ENCODE measurements around the gene CRYGN. TPM values are rescaled to one million over a fixed set of nuclear protein-coding genes. Genes with fewer than 3 reads are reported as not detected.

Gene CRYGN
- total and polyA plus RNA-seq, 4 donors = under 0.01 to 0.02 TPM; not detected in 2

GRCh38 chr7:151393031-151393977 is 46.6 kb downstream of the CRYGN start:
- Histone ChIP-seq H3K36me3 (ENCODE audit: control insufficient read depth in 4 of 4, insufficient read depth in 3 of 4, low read depth in 1 of 4, low read length in 3 of 4) (no peaks in the 10 kb centered on the region), H3K4me3 (ENCODE audit: low read depth in 1 of 3, low read length in 3 of 3) (no peak overlapping the region), H3K4me1 (ENCODE audit: control insufficient read depth in 4 of 4, insufficient read depth in 4 of 4, low read length in 3 of 4) (no peaks in the 10 kb centered on the region), H3K27ac (ENCODE audit: low read depth in 1 of 2, low read length in 2 of 2) (no peak overlapping the region), H3K9me3 (ENCODE audit: control insufficient read depth in 4 of 4, low read length in 3 of 4) (no peaks in the 10 kb centered on the region), H3K9ac (ENCODE audit: low read depth in 1 of 2, low read length in 2 of 2) (no peak overlapping the region), H3K27me3 (ENCODE audit: control insufficient read depth in 4 of 4, insufficient read depth in 4 of 4, low read length in 3 of 4) (peaks cover 0 to 2% (median 0%) of the 10 kb centered on the region in 4 donors)
- TF ChIP-seq SP1 (IDR thresholded peaks at IDR 0.05) = no peak
- TF ChIP-seq TAF1 (conservative IDR thresholded peaks at IDR 0.05) = no peak
- no peak for TF ChIP-seq HNF4A (conservative IDR thresholded peaks at IDR 0.05)
- TF ChIP-seq EGR1 (IDR thresholded peaks at IDR 0.05; ENCODE audit: low read depth in 2 of 2) = no peak
- TF ChIP-seq NR2F2 (IDR thresholded peaks at IDR 0.05) = no peak
- no peak for TF ChIP-seq ZBTB33 (IDR thresholded peaks at IDR 0.05)
- no peak for TF ChIP-seq MAX (IDR thresholded peaks at IDR 0.05)
- no peak for TF ChIP-seq YY1 (IDR thresholded peaks at IDR 0.05)
- TF ChIP-seq RAD21 (IDR thresholded peaks at IDR 0.05) = no peak
- no peak for TF ChIP-seq FOXA2 (IDR thresholded peaks at IDR 0.05)
- TF ChIP-seq ATF3 (IDR thresholded peaks at IDR 0.05) = no peak
- no peak for TF ChIP-seq CTCF (IDR thresholded peaks at IDR 0.05; ENCODE audit: low read depth, low read length, missing input control)
- no peak for TF ChIP-seq HNF4G (IDR thresholded peaks at IDR 0.05)
- TF ChIP-seq GABPA (IDR thresholded peaks at IDR 0.05 in 1 of 2, conservative IDR thresholded peaks at IDR 0.05 in 1 of 2) = no peak
- TF ChIP-seq RXRA (IDR thresholded peaks at IDR 0.05) = no peak
- no peak for TF ChIP-seq JUND (IDR thresholded peaks at IDR 0.05)
- TF ChIP-seq FOXA1 (IDR thresholded peaks at IDR 0.05) = no peak
- TF ChIP-seq REST (IDR thresholded peaks at IDR 0.05) = no peak
- WGBS = 85% methylated on average over 31 of the region's 31 CpGs
- no peak for DNase-seq (ENCODE audit: low spot score)

Data from liver (tissue), 9 donors.